IMR-90 (cell line): Measurements from ENCODE around the gene TM2D3. TPM values are rescaled to one million over a fixed set of nuclear protein-coding genes. Genes with fewer than 3 reads are reported as not detected.

Experiments used
- ATAC-seq: fragments of 200-7000 bp; cut with Tn5 transposase; 2 replicates; pipeline ENCODE4 v1.9.1; 2020; ENCODE audit warnings: low read depth, mild to moderate bottlenecking, moderate library complexity
- BruUV-seq: library from RNA; stranded (reverse); fragments of 400-500 nt; replicated peaks from 2 replicates; lab custom pipeline; 2021; lab: Mats Ljungman, UMichigan
- CTCF ChIA-PET: fragments of 300-600 bp; formaldehyde crosslinking; extraction: SDS; loops from one replicate; lab custom pipeline; 2021; ENCODE audit warnings: antibody characterized with exemption; lab: Yijun Ruan, JAX
- POLR2A ChIA-PET: fragments of 300-600 bp; sonication (Branson Sonifier 250); formaldehyde crosslinking; loops from one replicate; lab custom pipeline; 2022; ENCODE audit warnings: antibody characterized with exemption; ENCODE audit not compliant: unreplicated experiment; lab: Charles Lee
- DNase-seq: peaks from one replicate; pipeline ENCODE4 v3.0.0; 2013
- H2AFZ ChIP-seq: replicated peaks from 2 replicates; pipeline ENCODE3; 2013; ENCODE audit warnings: low read length, mild to moderate bottlenecking; ENCODE audit not compliant: poor library complexity
- H2AK5ac ChIP-seq: 2 replicates; pipeline ENCODE4 v1.6.1; 2013; ENCODE audit warnings: low read depth, low read length, inconsistent platforms
- H2AK9ac ChIP-seq: replicated peaks from 2 replicates; pipeline ENCODE3; 2013; ENCODE audit warnings: mild to moderate bottlenecking, low read depth, low read length, moderate library complexity; ENCODE audit not compliant: poor library complexity
- H2BK120ac ChIP-seq: 2 replicates; pipeline ENCODE4 v1.6.1; 2013; ENCODE audit warnings: low read depth, low read length, inconsistent platforms
- H2BK15ac ChIP-seq: 3 replicates; pipeline ENCODE4 v1.6.1; 2013; ENCODE audit warnings: low read depth, low read length, inconsistent platforms
- H2BK20ac ChIP-seq: 2 replicates; pipeline ENCODE4 v1.6.1; 2013; ENCODE audit warnings: low read depth, mild to moderate bottlenecking, inconsistent platforms, low read length, moderate library complexity
- H2BK5ac ChIP-seq: 2 replicates; pipeline ENCODE4 v1.6.1; 2013; ENCODE audit warnings: mild to moderate bottlenecking, low read depth, low read length, inconsistent platforms; ENCODE audit not compliant: poor library complexity, severe bottlenecking
- H3K14ac ChIP-seq: replicated peaks from 2 replicates; pipeline ENCODE4 v1.6.1; 2013; ENCODE audit warnings: low read depth, low read length, inconsistent platforms
- H3K18ac ChIP-seq: 2 replicates; pipeline ENCODE4 v1.6.1; 2013; ENCODE audit warnings: low read depth, low read length, control low read depth
- H3K23ac ChIP-seq: 2 replicates; pipeline ENCODE4 v1.6.1; 2013; ENCODE audit warnings: low read depth, low read length, inconsistent platforms
- H3K27ac ChIP-seq: 2 replicates; pipeline ENCODE4 v1.5.1; 2013; ENCODE audit warnings: mild to moderate bottlenecking, control low read depth, low read length; ENCODE audit not compliant: insufficient read depth
- H3K27me3 ChIP-seq: 2 replicates; pipeline ENCODE4 v1.6.1; 2013; ENCODE audit warnings: low read length; ENCODE audit not compliant: control insufficient read depth, insufficient read depth
- H3K36me3 ChIP-seq: 2 replicates; pipeline ENCODE4 v1.6.1; 2013; ENCODE audit warnings: low read length, mixed read lengths; ENCODE audit not compliant: control insufficient read depth, insufficient read depth
- H3K4ac ChIP-seq: 2 replicates; pipeline ENCODE4 v1.6.1; 2013; ENCODE audit warnings: low read depth, low read length, inconsistent platforms
- H3K4me1 ChIP-seq: 2 replicates; pipeline ENCODE4 v1.6.1; 2013; ENCODE audit warnings: low read length, mixed read lengths; ENCODE audit not compliant: control insufficient read depth, insufficient read depth
- H3K4me2 ChIP-seq: 2 replicates; pipeline ENCODE4 v1.6.1; 2013; ENCODE audit warnings: low read depth, mild to moderate bottlenecking, control low read depth, low read length, moderate library complexity
- H3K4me3 ChIP-seq: 2 replicates; pipeline ENCODE4 v1.5.1; 2013; ENCODE audit warnings: low read depth, mild to moderate bottlenecking, control low read depth, low read length, moderate library complexity; ENCODE audit not compliant: insufficient read depth
- H3K56ac ChIP-seq: 2 replicates; pipeline ENCODE4 v1.6.1; 2013; ENCODE audit warnings: low read length, inconsistent platforms; ENCODE audit not compliant: insufficient read depth; ENCODE audit errors: extremely low read depth
- H3K79me1 ChIP-seq, 2 experiments: 2 replicates each; pipeline ENCODE4 v1.6.1; 2013; ENCODE audit warnings: low read length in 2 of 2, inconsistent platforms in 1 of 2, low read depth in 1 of 2
- H3K9ac ChIP-seq: 2 replicates; pipeline ENCODE4 v1.6.1; 2013; ENCODE audit warnings: low read depth, low read length, control low read depth
- H3K9me1 ChIP-seq: 2 replicates; pipeline ENCODE4 v1.6.1; 2013; ENCODE audit warnings: low read length, inconsistent platforms; ENCODE audit not compliant: insufficient read depth
- H3K9me3 ChIP-seq: 2 replicates; pipeline ENCODE4 v1.6.1; 2013; ENCODE audit warnings: low read length; ENCODE audit not compliant: control insufficient read depth, insufficient read depth
- H4K20me1 ChIP-seq: 2 replicates; pipeline ENCODE4 v1.6.1; 2013; ENCODE audit warnings: low read length, inconsistent platforms; ENCODE audit not compliant: insufficient read depth
- H4K5ac ChIP-seq: 2 replicates; pipeline ENCODE4 v1.6.1; 2013; ENCODE audit warnings: mild to moderate bottlenecking, low read depth, low read length, control low read depth
- H4K8ac ChIP-seq, 2 experiments: 2 replicates each; pipeline ENCODE4 v1.6.1; 2013; ENCODE audit warnings: low read depth in 2 of 2, low read length in 2 of 2, control low read depth in 1 of 2, inconsistent platforms in 1 of 2
- H4K91ac ChIP-seq: 2 replicates; pipeline ENCODE4 v1.6.1; 2013; ENCODE audit warnings: low read depth, low read length, inconsistent platforms; ENCODE audit not compliant: insufficient read depth
- CHD1 ChIP-seq: IDR thresholded peaks from 2 replicates; pipeline ENCODE4 v1.6.1; 2012; ENCODE audit warnings: low read depth, low read length, improper control_type of control experiment
- MAZ ChIP-seq: IDR thresholded peaks from 2 replicates; pipeline ENCODE4 v1.6.1; 2012; ENCODE audit warnings: low read depth, mild to moderate bottlenecking, low read length, improper control_type of control experiment, moderate library complexity, borderline replicate concordance
- RFX5 ChIP-seq: IDR thresholded peaks from 2 replicates; pipeline ENCODE4 v1.8.0; 2012; ENCODE audit warnings: low read depth, mild to moderate bottlenecking, low read length, moderate library complexity
- WGBS, 2 experiments: methylation state at CpG; one replicate each; pipeline versions ENCODE4 v1.1.5 to v1.1.7; 2013; ENCODE audit warnings: missing lambda C conversion rate in 2 of 2; ENCODE audit not compliant: insufficient read length in 1 of 2; ENCODE audit errors: extremely low coverage in 2 of 2; 5-methylcytosine and 5-hydroxymethylcytosine counted together
- dilution Hi-C: fragments of 300-500 bp; cut with HindIII; formaldehyde crosslinking; loops from one replicate; pipeline ENCODE4 v1.14.3; 2018; ENCODE audit warnings: low sequenced_read_pairs; ENCODE audit not compliant: unreplicated experiment
- in situ Hi-C: fragments of 300-500 bp; cut with MboI; formaldehyde crosslinking; loops from 3 replicates; pipeline ENCODE4 v1.14.3; 2019; ENCODE audit warnings: low sequenced_read_pairs, inconsistent platforms, mixed read lengths
- intact Hi-C: fragments of 100-400 bp; cut with micrococcal nuclease; formaldehyde crosslinking; loops from 2 replicates; pipeline ENCODE4 v1.10.0; 2022
- polyA plus RNA-seq, 3 experiments: library from polyadenylated mRNA; depleted of rRNA; stranded (reverse); fragments of >200 nt; gene quantifications; 2 replicates each; pipeline ENCODE4 v1.2.3, GENCODE V29; 2012; ENCODE audit warnings: low replicate concordance in 1 of 3
- total RNA-seq: library from RNA; depleted of rRNA; stranded (reverse); fragments of >200 nt; gene quantifications from 2 replicates; pipeline ENCODE4 v1.2.3, GENCODE V29; 2012
- TF ChIP-seq, protein P1 (sequence below): fragments of 150-350 bp; IDR thresholded peaks from 2 replicates; pipeline ENCODE4 v1.6.1; 2016; ENCODE audit warnings: low read depth, mild to moderate bottlenecking, low read length, moderate library complexity, borderline replicate concordance

TM2D3 gene
- total and polyA plus RNA-seq, 2 of the 4 experiments (the other 2 are of a cell fraction) = 27.4 to 34.5 TPM

DNA sequence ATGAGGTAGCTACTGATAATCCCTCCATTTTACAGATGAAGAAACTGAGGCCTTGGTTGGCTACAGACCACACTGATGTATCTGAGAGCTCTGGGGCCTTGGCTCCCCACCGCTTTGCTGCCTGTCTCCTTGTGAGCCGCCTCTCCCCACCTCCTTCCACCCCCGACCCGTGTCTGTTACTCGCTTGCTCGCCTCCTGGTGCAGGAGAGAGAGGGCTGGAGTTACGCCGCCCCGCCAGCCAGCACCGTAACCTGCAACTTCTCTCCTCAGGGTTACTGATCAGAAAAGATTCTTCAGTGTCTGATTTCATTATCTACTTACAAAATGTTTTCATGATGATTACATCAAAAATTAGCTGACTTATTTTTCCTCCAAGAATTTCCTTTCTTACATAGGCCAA lies 34.1 kb downstream of the TM2D3 start:
- intact Hi-C loops = no loop called here

More for the DNA sequence above, 34.1 kb downstream of the TM2D3 start:
- Histone ChIP-seq H3K4me3 (no peak overlapping the region), H3K36me3 (no peaks in the 10 kb centered on the region), H3K9me1 (0 out of 2 replicates have a peak, but pooled peaks cover 2% of the 10 kb centered on the region), H2BK20ac (no peak overlapping the region), H3K23ac (no peak overlapping the region), H4K5ac (no peak overlapping the region), H3K27ac (no peak overlapping the region), H3K4ac (no peak overlapping the region), H3K4me1 (peaks cover 3% of the 10 kb centered on the region), H3K27me3 (no peaks in the 10 kb centered on the region; the same call in 1 of the 2 replicates), H3K14ac (no peak overlapping the region), H4K8ac (no peak overlapping the region), H3K56ac (no peak overlapping the region), H2AK9ac (no peak overlapping the region), H2AK5ac (no peak overlapping the region), H2AFZ (no peak overlapping the region), H2BK15ac (no peak overlapping the region), H2BK5ac (no peak overlapping the region), H3K9ac (no peak overlapping the region), H3K9me3 (no peaks in the 10 kb centered on the region), H2BK120ac (no peak overlapping the region), H3K79me1 (no peaks in the 10 kb centered on the region), H3K4me2 (no peak overlapping the region), H3K18ac (no peak overlapping the region), H4K91ac (no peak overlapping the region), H4K20me1 (no peaks in the 10 kb centered on the region)
- CTCF ChIA-PET = no interaction called here
- TF ChIP-seq, protein P1, sequence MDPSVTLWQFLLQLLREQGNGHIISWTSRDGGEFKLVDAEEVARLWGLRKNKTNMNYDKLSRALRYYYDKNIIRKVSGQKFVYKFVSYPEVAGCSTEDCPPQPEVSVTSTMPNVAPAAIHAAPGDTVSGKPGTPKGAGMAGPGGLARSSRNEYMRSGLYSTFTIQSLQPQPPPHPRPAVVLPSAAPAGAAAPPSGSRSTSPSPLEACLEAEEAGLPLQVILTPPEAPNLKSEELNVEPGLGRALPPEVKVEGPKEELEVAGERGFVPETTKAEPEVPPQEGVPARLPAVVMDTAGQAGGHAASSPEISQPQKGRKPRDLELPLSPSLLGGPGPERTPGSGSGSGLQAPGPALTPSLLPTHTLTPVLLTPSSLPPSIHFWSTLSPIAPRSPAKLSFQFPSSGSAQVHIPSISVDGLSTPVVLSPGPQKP = no peak
- no peak for TF ChIP-seq CHD1
- TF ChIP-seq RFX5 = no peak
- no peak for TF ChIP-seq MAZ
- DNase-seq (no peak), ATAC-seq (no peak)
- BruUV-seq = no TSS peak
- in situ Hi-C loops = no loop called here
- WGBS, 2 experiments = no CpG with 5 or more reads among the region's 10 CpGs
- dilution Hi-C loops = no loop called here
- POLR2A ChIA-PET = no interaction called here
